HepG2 (cell line): Measurements from ENCODE around the gene RAB30. TPM values are rescaled to one million over a fixed set of nuclear protein-coding genes. Genes with fewer than 3 reads are reported as not detected.

Experiments
- ATAC-seq: fragments of 200-7000 bp; cut with Tn5 transposase; 3 replicates; pipeline ENCODE4 v1.9.1; 2020; ENCODE audit warnings: mild to moderate bottlenecking, moderate library complexity
- BruUV-seq: library from RNA; stranded (reverse); fragments of 400-500 nt; replicated peaks from 2 replicates; lab custom pipeline; 2021; lab: Mats Ljungman, UMichigan
- CTCF ChIA-PET: fragments of 300-600 bp; formaldehyde crosslinking; extraction: SDS; loops from one replicate; lab custom pipeline; 2021; ENCODE audit warnings: low total read pairs, inconsistent platforms, low intra/inter-chr PET ratio; lab: Yijun Ruan, JAX
- POLR2A ChIA-PET: fragments of 350-600 bp; sonication (Branson Sonifier 250); formaldehyde crosslinking; loops from one replicate; lab custom pipeline; 2020; ENCODE audit warnings: antibody characterized with exemption, inconsistent platforms; lab: Yijun Ruan, JAX
- DNase-seq: peaks from one replicate; pipeline ENCODE4 v3.0.0-alpha.2; 2015; ENCODE audit warnings: low spot score
- FAIRE-seq: peaks from 3 replicates; lab custom pipeline; 2011; peaks lifted over from hg19 to GRCh38; lab: Jason Lieb, UNC
- H2AFZ ChIP-seq: one replicate; pipeline ENCODE4 v1.6.1; 2011; ENCODE audit warnings: low read length, inconsistent platforms
- H3K27ac ChIP-seq: fragments of 300-600 bp; 3 replicates; pipeline ENCODE4 v1.8.0; 2011; ENCODE audit warnings: mixed run types, mild to moderate bottlenecking, mixed read lengths, low read length, inconsistent platforms; ENCODE audit not compliant: insufficient read depth; ENCODE audit errors: extremely low read length
- H3K27me3 ChIP-seq, 2 experiments: fragments of 200-600 bp in 1 of 2; 2 replicates in 1 of 2; 3 replicates in 1 of 2; pipeline versions ENCODE4 v1.6.0 to v1.8.0; 2011; ENCODE audit warnings: low read length in 2 of 2, mild to moderate bottlenecking in 2 of 2, moderate library complexity in 2 of 2, inconsistent platforms in 1 of 2; ENCODE audit not compliant: insufficient read depth in 2 of 2, control insufficient read depth in 1 of 2
- H3K36me3 ChIP-seq, 2 experiments: fragments of 200-600 bp in 1 of 2; replicated peaks in 1 of 2; 2 replicates in 1 of 2; 3 replicates in 1 of 2; pipeline versions ENCODE4 v1.5.1 to v1.8.0; 2011; ENCODE audit warnings: low read length in 2 of 2, inconsistent platforms in 1 of 2; ENCODE audit not compliant: insufficient read depth in 2 of 2, control insufficient read depth in 1 of 2
- H3K4me1 ChIP-seq: 2 replicates; pipeline ENCODE4 v1.5.1; 2012; ENCODE audit warnings: low read length, inconsistent platforms; ENCODE audit not compliant: insufficient read depth
- H3K4me2 ChIP-seq: 2 replicates; pipeline ENCODE4 v1.6.0; 2011; ENCODE audit warnings: low read depth, low read length, inconsistent platforms
- H3K4me3 ChIP-seq, 3 experiments: fragments of 200-600 bp in 1 of 3; sonication (generic), shearing (Covaris generic) in 1 of 3; replicated peaks in 1 of 3; 2 replicates each; pipeline ENCODE4 v1.5.1; 2011 to 2016; ENCODE audit warnings: low read length in 3 of 3, inconsistent platforms in 2 of 3, low read depth in 2 of 3, mild to moderate bottlenecking in 2 of 3, control low read depth in 1 of 3, mixed read lengths in 1 of 3; ENCODE audit not compliant: insufficient read depth in 1 of 3
- H3K79me2 ChIP-seq: one replicate; pipeline ENCODE4 v1.6.1; 2011; ENCODE audit warnings: low read length, inconsistent platforms; ENCODE audit not compliant: insufficient read depth
- H3K9ac ChIP-seq: 2 replicates; pipeline ENCODE4 v1.6.0; 2011; ENCODE audit warnings: mild to moderate bottlenecking, low read depth, low read length, inconsistent platforms; ENCODE audit not compliant: insufficient read depth
- H3K9me3 ChIP-seq: 2 replicates; pipeline ENCODE4 v1.5.1; 2012; ENCODE audit warnings: mild to moderate bottlenecking, low read length
- H4K20me1 ChIP-seq: 2 replicates; pipeline ENCODE4 v1.6.0; 2011; ENCODE audit warnings: inconsistent platforms, mild to moderate bottlenecking, low read length, moderate library complexity; ENCODE audit not compliant: insufficient read depth
- CEBPB ChIP-seq: IDR thresholded peaks from 2 replicates; pipeline ENCODE4 v1.6.1; 2011; ENCODE audit warnings: low read depth, low read length, improper control_type of control experiment, borderline replicate concordance
- CEBPG ChIP-seq: IDR thresholded peaks from 2 replicates; pipeline ENCODE4 v1.6.1; 2016
- PAXIP1 ChIP-seq: sonication (generic); formaldehyde crosslinking; conservative IDR thresholded peaks from 2 replicates; pipeline ENCODE4 v1.4.0; 2020; ENCODE audit warnings: mild to moderate bottlenecking, missing genetic modification reagents, moderate library complexity
- POGZ ChIP-seq: sonication (generic); formaldehyde crosslinking; IDR thresholded peaks from 2 replicates; pipeline ENCODE4 v1.4.0; 2020; ENCODE audit warnings: mild to moderate bottlenecking, missing genetic modification reagents
- REST ChIP-seq, 2 experiments: IDR thresholded peaks; 2 replicates each; pipeline ENCODE4 v1.6.1; 2011 to 2012; ENCODE audit warnings: low read length in 2 of 2, borderline replicate concordance in 1 of 2, low read depth in 1 of 2, mild to moderate bottlenecking in 1 of 2, moderate library complexity in 1 of 2
- STAG1 ChIP-seq: sonication (generic); formaldehyde crosslinking; IDR thresholded peaks from 2 replicates; pipeline ENCODE4 v1.4.0; 2020; ENCODE audit warnings: missing genetic modification reagents
- ZHX1 ChIP-seq: sonication (generic); formaldehyde crosslinking; IDR thresholded peaks from 2 replicates; pipeline ENCODE4 v1.8.1; 2022; ENCODE audit warnings: low read depth, mild to moderate bottlenecking, missing genetic modification reagents
- ZNF558 ChIP-seq: sonication (generic); formaldehyde crosslinking; IDR thresholded peaks from 2 replicates; pipeline ENCODE4 v1.9.0; 2022; ENCODE audit warnings: mild to moderate bottlenecking, missing genetic modification reagents, borderline replicate concordance
- WGBS: methylation state at CpG from one replicate; pipeline ENCODE4 v1.1.6; 2017; ENCODE audit warnings: low lambda C conversion rate; 5-methylcytosine and 5-hydroxymethylcytosine counted together
- in situ Hi-C: cut with HindIII; loops from 2 replicates; pipeline ENCODE4 v1.10.0; 2017; ENCODE audit warnings: low pct_unique_long_range_greater_than_20kb; ENCODE audit not compliant: extremely low pct_ligation_motif_present
- intact Hi-C: fragments of 100-400 bp; cut with micrococcal nuclease; formaldehyde crosslinking; loops from one replicate; pipeline ENCODE4 v1.10.0; 2022; ENCODE audit not compliant: unreplicated experiment
- polyA plus RNA-seq, 8 experiments: library from polyadenylated mRNA; depleted of rRNA in 3 of 8; stranded (reverse) in 7 of 8; unstranded in 1 of 8; fragments of >200 nt; fragmentation: Illumina TruSeq in 4 of 8; extraction: Trizol in 4 of 8; gene quantifications; 2 replicates each; pipeline versions ENCODE4 v1.2.1 to v1.2.3, GENCODE V29; 2011 to 2016; ENCODE audit warnings: low read depth in 4 of 8, missing spikeins in 1 of 8, mixed read lengths in 1 of 8; ENCODE audit not compliant: insufficient read depth in 1 of 8
- total RNA-seq, 5 experiments: library from RNA; depleted of rRNA; stranded (reverse); fragments of >200 nt; fragmentation: Illumina TruSeq; extraction: Trizol; gene quantifications; 2 replicates each; pipeline ENCODE4 v1.2.3, GENCODE V29; 2016; ENCODE audit warnings: low read depth in 1 of 5

The RAB30 gene
- total and polyA plus RNA-seq, 2 of the 13 experiments (the other 11 are each of a cell fraction or from before 2014, with no cell fraction given) = 3.7 to 5.0 TPM

- no peak for TF ChIP-seq PAXIP1
- no peak for TF ChIP-seq ZNF558 (CRISPR knock-in tag)
These were observed 49.9 kb downstream of the RAB30 start (continued) for GRCh38 chr11:83021780-83022125.

- Histone ChIP-seq H3K79me2 (peaks cover 5% of the 10 kb centered on the region), H4K20me1 (no peaks in the 10 kb centered on the region), H3K4me2 (no peak overlapping the region), H3K4me1 (peaks cover 50% of the 10 kb centered on the region), H2AFZ (no peak overlapping the region), H3K36me3 (no peaks in the 10 kb centered on the region), H3K27ac (no peak overlapping the region), H3K4me3 (no peak overlapping the region), H3K9me3 (no peaks in the 10 kb centered on the region), H3K27me3 (no peaks in the 10 kb centered on the region), H3K9ac (no peak overlapping the region)
- no TSS peak for BruUV-seq
- ATAC-seq (peak; percentile 37), FAIRE-seq (no peak), DNase-seq (no peak)
- CTCF ChIA-PET = no interaction called here
- 99% methylated on average over 9 of the region's 17 CpGs for WGBS
- in situ Hi-C loops (no loop called here), intact Hi-C loops (no loop called here)
- POLR2A ChIA-PET = interaction anchor here (1.2 to 2.3 kb wide), 4 partner anchors 13 to 135 kb away, joined by 4 to 12 read pairs (median 6); partner anchors contain the start of genes PCF11 and RAB30
- TF ChIP-seq CEBPG (CRISPR knock-in tag) (peak; percentile 57), CEBPB (0 out of 2 replicates have a peak, but pooled peaks have one; percentile 14), STAG1 (peak; percentile 13; the same call in 1 of the 2 replicates), REST (IDR thresholded peaks at IDR 0.05; ENCODE audit: borderline replicate concordance in 1 of 2, low read depth in 1 of 2, low read length in 2 of 2) (no peak), POGZ (CRISPR knock-in tag) (no peak), ZHX1 (CRISPR knock-in tag) (no peak)
These were observed 50.5 kb downstream of the RAB30 start for GRCh38 chr11:83020942-83021779.
